Neural cell (in vitro differentiated cells): Measurements from ENCODE around the gene DSPP.
"Not testable (repeated sequence)": the region's sequence is repeated elsewhere in the genome, so short reads cannot be mapped to it uniquely, and the experiment has no call there.

Experiments used
- CTCF ChIP-seq: fragments of 450-650 bp; IDR thresholded peaks from 2 replicates; pipeline ENCODE4 v1.5.1; 2014; ENCODE audit warnings: antibody characterized with exemption, mild to moderate bottlenecking, moderate library complexity; ENCODE audit not compliant: poor library complexity, severe bottlenecking
- EP300 ChIP-seq: fragments of 450-650 bp; conservative IDR thresholded peaks from 2 replicates; pipeline ENCODE4 v1.6.1; 2014; ENCODE audit warnings: antibody characterized with exemption, mild to moderate bottlenecking, moderate library complexity; ENCODE audit not compliant: poor library complexity, severe bottlenecking
- EZH2 ChIP-seq: fragments of 200-600, 300-800 bp; shearing (Covaris generic), sonication (generic); IDR thresholded peaks from 2 replicates; pipeline ENCODE4 v1.6.1; 2014; ENCODE audit warnings: antibody characterized with exemption, low read length, borderline replicate concordance, mild to moderate bottlenecking; ENCODE audit not compliant: insufficient read depth, poor library complexity, severe bottlenecking
- POLR2AphosphoS5 ChIP-seq: IDR thresholded peaks from 2 replicates; pipeline ENCODE4 v1.6.1; 2012
- RAD21 ChIP-seq: fragments of 450-650 bp; conservative IDR thresholded peaks from 2 replicates; pipeline ENCODE4 v1.6.1; 2014; ENCODE audit warnings: antibody characterized with exemption, mild to moderate bottlenecking, moderate library complexity
- SMC3 ChIP-seq: fragments of 450-650 bp; conservative IDR thresholded peaks from 2 replicates; pipeline ENCODE4 v1.6.1; 2014; ENCODE audit warnings: antibody characterized with exemption, mild to moderate bottlenecking, moderate library complexity; ENCODE audit not compliant: poor library complexity
- TAF1 ChIP-seq: IDR thresholded peaks from 2 replicates; pipeline ENCODE4 v1.6.1; 2012; ENCODE audit warnings: low read depth
- TF ChIP-seq, protein P1 (sequence below): IDR thresholded peaks from 2 replicates; pipeline ENCODE4 v1.6.1; 2012; ENCODE audit warnings: borderline replicate concordance

- TF ChIP-seq CTCF, EZH2, RAD21, EP300, POLR2AphosphoS5, SMC3, TAF1: not testable (repeated sequence)
- TF ChIP-seq, protein P1, sequence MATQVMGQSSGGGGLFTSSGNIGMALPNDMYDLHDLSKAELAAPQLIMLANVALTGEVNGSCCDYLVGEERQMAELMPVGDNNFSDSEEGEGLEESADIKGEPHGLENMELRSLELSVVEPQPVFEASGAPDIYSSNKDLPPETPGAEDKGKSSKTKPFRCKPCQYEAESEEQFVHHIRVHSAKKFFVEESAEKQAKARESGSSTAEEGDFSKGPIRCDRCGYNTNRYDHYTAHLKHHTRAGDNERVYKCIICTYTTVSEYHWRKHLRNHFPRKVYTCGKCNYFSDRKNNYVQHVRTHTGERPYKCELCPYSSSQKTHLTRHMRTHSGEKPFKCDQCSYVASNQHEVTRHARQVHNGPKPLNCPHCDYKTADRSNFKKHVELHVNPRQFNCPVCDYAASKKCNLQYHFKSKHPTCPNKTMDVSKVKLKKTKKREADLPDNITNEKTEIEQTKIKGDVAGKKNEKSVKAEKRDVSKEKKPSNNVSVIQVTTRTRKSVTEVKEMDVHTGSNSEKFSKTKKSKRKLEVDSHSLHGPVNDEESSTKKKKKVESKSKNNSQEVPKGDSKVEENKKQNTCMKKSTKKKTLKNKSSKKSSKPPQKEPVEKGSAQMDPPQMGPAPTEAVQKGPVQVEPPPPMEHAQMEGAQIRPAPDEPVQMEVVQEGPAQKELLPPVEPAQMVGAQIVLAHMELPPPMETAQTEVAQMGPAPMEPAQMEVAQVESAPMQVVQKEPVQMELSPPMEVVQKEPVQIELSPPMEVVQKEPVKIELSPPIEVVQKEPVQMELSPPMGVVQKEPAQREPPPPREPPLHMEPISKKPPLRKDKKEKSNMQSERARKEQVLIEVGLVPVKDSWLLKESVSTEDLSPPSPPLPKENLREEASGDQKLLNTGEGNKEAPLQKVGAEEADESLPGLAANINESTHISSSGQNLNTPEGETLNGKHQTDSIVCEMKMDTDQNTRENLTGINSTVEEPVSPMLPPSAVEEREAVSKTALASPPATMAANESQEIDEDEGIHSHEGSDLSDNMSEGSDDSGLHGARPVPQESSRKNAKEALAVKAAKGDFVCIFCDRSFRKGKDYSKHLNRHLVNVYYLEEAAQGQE: not testable (repeated sequence)
Observed at GRCh38 chr4:87574376-87574775, 34.0 kb upstream of the DSPP start.
